CD4-positive, alpha-beta memory T cell (primary cell): ENCODE results near the gene NAP1L4. TPM values are rescaled to one million over a fixed set of nuclear protein-coding genes. Genes with fewer than 3 reads are reported as not detected.

Source experiments
- CTCF ChIA-PET: fragments of 350-600 bp; sonication (Branson Sonifier 250); formaldehyde crosslinking; loops from one replicate; lab custom pipeline; 2021; ENCODE audit warnings: inconsistent platforms; ENCODE audit not compliant: partially characterized antibody; lab: Charles Lee
- POLR2A ChIA-PET: fragments of 350-600 bp; sonication (Branson Sonifier 250); formaldehyde crosslinking; loops from one replicate; lab custom pipeline; 2021; ENCODE audit not compliant: partially characterized antibody; lab: Charles Lee
- DNase-seq, 5 donors: peaks; one replicate each; pipeline versions ENCODE4 v3.0.0 to v3.0.0-alpha.2; 2020 to 2022; ENCODE audit warnings: mixed read lengths in 1 of 5
- H3K27ac ChIP-seq: one replicate; pipeline ENCODE4 v1.7.0; 2013; ENCODE audit warnings: low read depth, low read length
- H3K27me3 ChIP-seq: 2 replicates; pipeline ENCODE4 v1.7.0; 2013; ENCODE audit warnings: mild to moderate bottlenecking, low read length, moderate library complexity; ENCODE audit not compliant: insufficient read depth
- H3K36me3 ChIP-seq: 2 replicates; pipeline ENCODE4 v1.7.0; 2013; ENCODE audit warnings: mild to moderate bottlenecking, low read length, moderate library complexity; ENCODE audit not compliant: insufficient read depth
- H3K4me1 ChIP-seq: 2 replicates; pipeline ENCODE4 v1.7.0; 2013; ENCODE audit warnings: mild to moderate bottlenecking, low read length, moderate library complexity; ENCODE audit not compliant: insufficient read depth
- H3K4me3 ChIP-seq, 2 donors: one replicate each; pipeline ENCODE4 v1.7.0; 2013; ENCODE audit warnings: low read length in 2 of 2, mild to moderate bottlenecking in 1 of 2
- H3K9me3 ChIP-seq, 2 donors: one replicate each; pipeline ENCODE4 v1.7.0; 2013; ENCODE audit warnings: low read length in 2 of 2, control low read depth in 1 of 2; ENCODE audit not compliant: control insufficient read depth in 1 of 2
- H3K27ac Mint-ChIP-seq, 7 donors: one replicate each; pipeline ENCODE4 v1.8.0; 2020 to 2021; ENCODE audit warnings: mixed read lengths in 7 of 7, mild to moderate bottlenecking in 6 of 7, inconsistent platforms in 3 of 7, moderate library complexity in 3 of 7
- H3K27me3 Mint-ChIP-seq, 2 donors: one replicate each; pipeline ENCODE4 v1.8.0; 2020 to 2021; ENCODE audit warnings: mixed read lengths in 2 of 2
- H3K36me3 Mint-ChIP-seq, 2 donors: one replicate each; pipeline ENCODE4 v1.8.0; 2020 to 2021; ENCODE audit warnings: mixed read lengths in 2 of 2, inconsistent platforms in 1 of 2, mild to moderate bottlenecking in 1 of 2
- H3K4me1 Mint-ChIP-seq, 4 donors: one replicate each; pipeline ENCODE4 v1.8.0; 2020 to 2021; ENCODE audit warnings: mixed read lengths in 4 of 4, mild to moderate bottlenecking in 1 of 4
- H3K4me3 Mint-ChIP-seq, 8 donors: one replicate each; pipeline ENCODE4 v1.8.0; 2020 to 2021; ENCODE audit warnings: mixed read lengths in 8 of 8, mild to moderate bottlenecking in 7 of 8, moderate library complexity in 6 of 8, inconsistent platforms in 3 of 8
- H3K9me3 Mint-ChIP-seq, 8 donors: one replicate each; pipeline ENCODE4 v1.8.0; 2020 to 2021; ENCODE audit warnings: mixed read lengths in 8 of 8, mild to moderate bottlenecking in 5 of 8, inconsistent platforms in 3 of 8, moderate library complexity in 1 of 8
- intact Hi-C: fragments of 100-400 bp; cut with micrococcal nuclease; formaldehyde crosslinking; loops from one replicate; pipeline ENCODE4 v1.15.1; 2023
- polyA plus RNA-seq, 2 donors: library from polyadenylated mRNA; unstranded; fragments of 300-500 nt; fragmentation: Illumina TruSeq; gene quantifications; one replicate each; pipeline ENCODE4 v1.2.3, GENCODE V29; 2021
- total RNA-seq, 2 experiments: library from RNA; stranded (reverse); gene quantifications; one replicate each; pipeline ENCODE4 v1.2.3, GENCODE V29; 2021

The NAP1L4 gene
- total and polyA plus RNA-seq, 4 experiments from 2014 or later, result 153 to 303 (median 230) TPM

DNA sequence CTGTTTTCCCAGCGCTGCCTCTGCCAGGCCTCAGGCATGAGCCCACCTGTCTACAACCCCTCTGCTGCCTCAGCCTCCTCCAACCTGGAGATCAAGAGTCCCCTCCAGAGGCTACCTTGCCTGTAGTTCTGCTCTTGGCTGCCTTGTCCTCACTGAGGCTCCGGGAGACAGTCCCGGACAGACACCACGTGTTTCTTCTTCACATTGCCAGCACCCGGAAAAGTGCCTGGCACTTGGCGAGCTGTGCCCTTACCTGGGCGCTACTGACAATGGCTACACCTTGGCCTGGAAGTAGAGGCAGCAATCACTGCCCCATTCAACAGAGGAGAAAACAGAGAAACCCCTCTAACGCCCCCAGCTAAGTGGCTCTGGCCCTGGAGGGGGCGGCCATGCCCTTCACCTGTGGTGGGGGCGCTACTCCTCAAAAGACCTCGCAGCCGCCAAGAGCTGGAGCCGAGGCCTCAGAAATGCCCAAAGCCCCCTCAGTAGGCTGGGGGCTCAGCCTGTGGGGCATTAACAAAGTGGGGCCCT, 3.0 kb upstream of the NAP1L4 start:
- Mint-ChIP-seq H3K27ac (peak overlapping the region in 1 of 7 donors; percentile 8), H3K36me3 (peaks cover under 1 to 17% of the 10 kb centered on the region in 2 donors), H3K9me3 (peaks cover 0 to 2% (median 0%) of the 10 kb centered on the region in 8 donors), H3K27me3 (peaks cover 0 to 2% of the 10 kb centered on the region in 2 donors), H3K4me1 (peaks cover 2 to 30% (median 7%) of the 10 kb centered on the region in 4 donors), H3K4me3 (peak overlapping the region in 1 of 8 donors; percentile 27)
- H3K4me1 ChIP-seq, result peaks cover 10% of the 10 kb centered on the region
- no peaks in the 10 kb centered on the region for H3K9me3 ChIP-seq
- no peaks in the 10 kb centered on the region for H3K27me3 ChIP-seq
- H3K4me3 ChIP-seq, result no peak overlapping the region
- intact Hi-C loops, result no loop called here
- peaks cover under 1% of the 10 kb centered on the region for H3K36me3 ChIP-seq
- ChIA-PET CTCF (no interaction called here), POLR2A (interaction anchor here (1.2 kb wide), 1 partner anchor 19 kb away, joined by 7 read pairs; no protein-coding TSS in a partner anchor)
- DNase-seq, result no peak
- H3K27ac ChIP-seq, result no peak overlapping the region

DNA sequence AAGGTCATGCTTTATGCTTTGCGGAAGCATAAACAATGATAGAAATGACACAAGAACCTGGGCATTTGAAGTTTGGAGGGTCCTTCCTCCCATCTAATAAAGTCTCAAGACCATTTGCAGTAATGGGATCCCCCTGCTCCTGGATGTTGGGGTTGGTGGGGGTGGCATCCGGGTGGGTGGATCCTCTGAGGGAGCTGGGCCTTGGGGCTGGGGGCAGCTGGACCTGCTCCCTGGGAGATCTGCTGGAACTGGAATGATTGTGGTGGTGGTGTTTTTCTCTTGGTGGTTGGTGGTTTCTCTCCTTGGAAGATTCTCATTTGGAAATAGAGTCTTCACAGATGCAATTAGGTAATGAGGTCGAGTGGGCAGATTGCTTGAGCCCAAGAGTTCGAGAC, 2.2 kb upstream of the NAP1L4 start:
- Histone ChIP-seq H3K27me3 (no peaks in the 10 kb centered on the region), H3K4me1 (peaks cover 18% of the 10 kb centered on the region), H3K36me3 (no peaks in the 10 kb centered on the region), H3K4me3 (no peak overlapping the region), H3K9me3 (no peaks in the 10 kb centered on the region), H3K27ac (no peak overlapping the region)
- DNase-seq, result no peak
- peaks cover 0 to 2% of the 10 kb centered on the region in 2 donors for H3K27me3 Mint-ChIP-seq
- H3K27ac Mint-ChIP-seq, result peak overlapping the region in 4 of 7 donors; percentile 8 to 88 (median 51)
- intact Hi-C loops, result loop anchor here (5.0 kb wide), 2 partner anchors 107 to 428 kb away; partner anchors contain the start of gene CDKN1C
- peak overlapping the region in 4 of 8 donors; percentile 3 to 73 (median 42) for H3K4me3 Mint-ChIP-seq
- ChIA-PET POLR2A (no interaction called here), CTCF (no interaction called here)
- H3K36me3 Mint-ChIP-seq, result peaks cover 0 to 17% of the 10 kb centered on the region in 2 donors
- H3K9me3 Mint-ChIP-seq, result peaks cover 0 to 2% (median 0%) of the 10 kb centered on the region in 8 donors
- H3K4me1 Mint-ChIP-seq, result peaks cover 5 to 37% (median 13%) of the 10 kb centered on the region in 4 donors

DNA sequence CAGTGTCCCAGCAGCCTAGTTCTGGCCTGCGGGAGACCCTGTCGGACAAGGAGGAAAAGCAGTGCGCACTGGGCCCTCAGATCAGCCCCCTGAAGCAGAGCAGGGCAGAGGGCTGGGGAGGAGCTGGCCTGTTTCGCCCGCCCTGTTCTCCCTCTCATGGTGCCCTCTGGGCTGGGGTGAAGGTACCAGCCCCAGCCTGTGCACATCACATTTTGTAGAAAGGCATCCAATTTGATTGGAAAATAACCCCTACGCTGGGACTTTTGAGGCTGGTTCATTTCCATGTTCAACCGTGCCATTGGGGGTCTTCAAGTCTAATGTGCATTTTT, 832 bp upstream of the NAP1L4 start:
- DNase-seq, result no peak
- intact Hi-C loops, result loop anchor here (1.0 to 5.0 kb wide), 7 partner anchors 18 to 593 kb away; partner anchors contain the start of genes CARS1, CDKN1C and TSSC4

DNA sequence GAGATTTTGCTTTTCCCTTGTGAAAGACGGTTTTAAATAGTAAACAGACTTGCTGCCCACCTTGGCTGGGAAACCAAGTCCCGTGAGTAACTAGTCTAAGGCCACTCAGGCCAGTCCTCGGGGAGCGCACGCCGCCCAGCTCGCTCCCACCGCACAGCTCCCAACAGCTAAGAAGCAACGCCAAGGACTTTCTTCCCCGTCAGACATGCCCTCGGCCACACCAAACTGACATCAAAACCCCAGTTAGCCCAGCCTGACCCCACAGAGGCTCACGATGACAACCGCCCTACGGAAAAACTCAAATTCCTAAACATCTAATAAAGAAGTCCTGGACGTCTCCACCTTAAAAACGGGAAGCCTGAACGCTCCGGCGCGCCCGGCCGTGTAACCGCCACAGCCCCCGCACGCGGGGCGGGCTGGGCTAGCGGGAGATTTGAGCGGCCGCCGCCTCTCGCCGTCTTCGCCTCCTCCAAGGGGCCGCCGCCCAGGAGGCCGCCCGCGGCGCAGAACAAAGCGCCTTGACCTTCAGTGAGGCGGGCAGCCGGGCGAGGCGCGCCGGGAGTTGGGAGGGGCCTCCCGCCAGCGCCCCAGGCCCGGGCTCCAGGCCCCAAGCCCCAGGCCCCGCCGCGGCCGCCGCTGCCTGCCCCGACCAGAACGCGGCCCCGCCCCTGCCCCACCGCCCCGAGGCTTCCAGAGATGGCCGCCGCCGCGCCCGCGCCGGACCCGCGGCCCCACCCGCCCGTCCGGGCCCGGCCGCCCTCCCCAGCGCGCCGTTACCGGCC, 486 bp downstream of the NAP1L4 start:
- Histone ChIP-seq H3K4me1 (peaks cover 39% of the 10 kb centered on the region), H3K27ac (peak overlapping the region; percentile 84), H3K9me3 (no peaks in the 10 kb centered on the region), H3K36me3 (peaks cover 4% of the 10 kb centered on the region), H3K4me3 (peak overlapping the region; percentile 48 to 90), H3K27me3 (no peaks in the 10 kb centered on the region)
- Mint-ChIP-seq H3K9me3 (peaks cover 0 to 2% (median 0%) of the 10 kb centered on the region in 8 donors), H3K27me3 (peaks cover 0 to 2% of the 10 kb centered on the region in 2 donors), H3K27ac (peak overlapping the region; percentile 97 to 99 (median 99)), H3K4me3 (peak overlapping the region; percentile 96 to 100 (median 98)), H3K4me1 (peaks cover 18 to 64% (median 30%) of the 10 kb centered on the region in 4 donors), H3K36me3 (peaks cover 5 to 32% of the 10 kb centered on the region in 2 donors)
- ChIA-PET POLR2A (interaction anchor here (0.6 to 8.8 kb wide), 13 partner anchors 8 to 104 kb away, joined by 3 to 178 read pairs (median 4); partner anchors contain the start of gene CARS1), CTCF (interaction anchor here (1.6 kb wide), 1 partner anchor 22 kb away, joined by 11 read pairs; no protein-coding TSS in a partner anchor)
- intact Hi-C loops, result loop anchor here (1.0 to 5.0 kb wide), 7 partner anchors 16 to 591 kb away; partner anchors contain the start of genes CARS1, CDKN1C and TSSC4
- DNase-seq, result no peak

More for the DNA sequence above, 832 bp upstream of the NAP1L4 start:
- ChIA-PET CTCF (no interaction called here), POLR2A (interaction anchor here (2.1 to 8.8 kb wide), 2 partner anchors 12 to 21 kb away, joined by 17 to 178 read pairs; no protein-coding TSS in a partner anchor)
- Histone ChIP-seq H3K36me3 (no peaks in the 10 kb centered on the region), H3K27me3 (no peaks in the 10 kb centered on the region), H3K9me3 (no peaks in the 10 kb centered on the region), H3K27ac (peak overlapping the region; percentile 84), H3K4me3 (peak overlapping the region; percentile 62 to 76), H3K4me1 (peaks cover 26% of the 10 kb centered on the region)
- Mint-ChIP-seq H3K27ac (peak overlapping the region in 5 of 7 donors; percentile 81 to 99 (median 86)), H3K4me1 (peaks cover 9 to 51% (median 21%) of the 10 kb centered on the region in 4 donors), H3K9me3 (peaks cover 0 to 2% (median 0%) of the 10 kb centered on the region in 8 donors), H3K27me3 (peaks cover 0 to 2% of the 10 kb centered on the region in 2 donors), H3K36me3 (peaks cover 4 to 29% of the 10 kb centered on the region in 2 donors), H3K4me3 (peak overlapping the region; percentile 96 to 99 (median 98))

DNA sequence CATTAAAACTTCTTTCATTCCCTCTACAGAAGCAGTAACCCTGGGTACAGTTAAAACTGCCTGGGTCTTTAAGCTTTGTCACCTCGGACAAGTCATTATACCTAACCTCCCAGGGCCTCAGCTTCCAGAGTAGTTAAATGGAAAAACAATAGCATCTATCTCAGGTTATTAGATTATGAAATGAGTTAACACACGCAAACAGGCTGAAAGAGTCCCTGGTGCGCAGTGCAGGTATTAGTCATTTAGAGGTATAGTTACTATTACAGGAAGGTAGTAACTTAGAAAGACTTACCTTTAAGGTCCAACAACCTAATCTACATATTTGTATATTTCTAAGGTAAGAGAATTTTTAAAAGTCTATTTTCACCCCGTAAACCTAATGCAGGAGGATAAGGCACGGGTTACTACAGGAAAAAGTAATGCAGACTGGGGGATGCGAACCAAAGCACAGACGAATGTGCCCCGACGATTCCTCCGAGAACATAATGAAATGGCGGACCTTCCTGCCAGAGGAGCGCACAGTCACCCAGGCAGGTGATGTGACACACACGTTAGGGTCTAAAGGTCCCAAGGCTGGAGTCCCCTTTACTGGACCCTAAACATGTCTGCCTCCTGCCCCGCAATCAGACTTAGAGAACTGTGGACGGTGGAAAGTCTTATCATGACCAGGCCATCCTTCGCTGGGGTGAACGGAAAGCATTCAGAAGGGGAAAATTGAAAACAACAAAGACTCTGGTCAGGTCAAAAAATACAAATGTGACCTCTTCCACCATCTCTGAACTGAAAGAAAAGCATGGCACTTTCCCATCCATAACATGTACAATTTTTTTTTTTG, 1.3 kb downstream of the NAP1L4 start:
- ChIA-PET POLR2A (interaction anchor here (0.7 to 8.8 kb wide), 10 partner anchors 9 to 103 kb away, joined by 3 to 178 read pairs (median 5); partner anchors contain the start of gene CARS1), CTCF (interaction anchor here (1.0 to 3.1 kb wide), 6 partner anchors 12 to 98 kb away, joined by 3 to 24 read pairs (median 11); no protein-coding TSS in a partner anchor)
- Mint-ChIP-seq H3K4me3 (peak overlapping the region; percentile 93 to 100 (median 98)), H3K27me3 (peaks cover 0 to 2% of the 10 kb centered on the region in 2 donors), H3K36me3 (peaks cover 5 to 32% of the 10 kb centered on the region in 2 donors), H3K9me3 (peaks cover 0 to 2% (median 0%) of the 10 kb centered on the region in 8 donors), H3K27ac (peak overlapping the region; percentile 97 to 99 (median 97)), H3K4me1 (peaks cover 18 to 64% (median 33%) of the 10 kb centered on the region in 4 donors)
- H3K9me3 ChIP-seq, result no peaks in the 10 kb centered on the region
- intact Hi-C loops, result loop anchor here (5.0 kb wide), 2 partner anchors 104 to 431 kb away; partner anchors contain the start of gene CDKN1C
- peaks cover 4% of the 10 kb centered on the region for H3K36me3 ChIP-seq
- H3K27ac ChIP-seq, result peak overlapping the region; percentile 84
- peak overlapping the region; percentile 48 to 90 for H3K4me3 ChIP-seq
- peaks cover 47% of the 10 kb centered on the region for H3K4me1 ChIP-seq
- H3K27me3 ChIP-seq, result no peaks in the 10 kb centered on the region
- peak; percentile 12 to 53 (median 20) for DNase-seq

DNA sequence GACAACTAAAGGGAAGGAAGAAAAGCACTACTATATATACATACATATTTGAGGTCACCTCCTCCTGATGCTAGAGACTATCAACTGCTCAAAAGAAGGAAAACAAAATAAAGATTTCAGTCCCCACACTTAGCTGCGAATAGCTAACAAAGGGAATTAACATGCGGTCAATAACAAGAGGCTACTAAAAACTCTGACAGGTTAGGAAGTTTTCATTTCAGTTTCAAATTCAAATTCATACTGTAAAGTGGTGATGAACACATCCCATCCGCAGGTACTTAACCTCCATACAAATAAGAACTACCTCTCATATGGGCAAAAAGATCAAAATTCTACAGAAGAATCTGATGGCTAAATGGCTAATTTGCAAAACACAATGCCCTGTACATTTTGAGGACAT, 2.6 kb downstream of the NAP1L4 start:
- POLR2A ChIA-PET, result interaction anchor here (0.6 to 8.8 kb wide), 15 partner anchors 8 to 67 kb away, joined by 3 to 178 read pairs (median 5); partner anchors contain the start of gene CARS1
- intact Hi-C loops, result loop anchor here (5.0 kb wide), 1 partner anchor 42 kb away; no protein-coding TSS in a partner anchor

More for the DNA sequence above, 2.6 kb downstream of the NAP1L4 start:
- Mint-ChIP-seq H3K36me3 (peaks cover 6 to 39% of the 10 kb centered on the region in 2 donors), H3K4me1 (peaks cover 24 to 73% (median 40%) of the 10 kb centered on the region in 4 donors), H3K9me3 (no peaks in the 10 kb centered on the region), H3K27me3 (peaks cover 0 to 2% of the 10 kb centered on the region in 2 donors), H3K4me3 (peak overlapping the region; percentile 93 to 100 (median 98)), H3K27ac (peak overlapping the region; percentile 80 to 99 (median 97))
- peak in 1 of 5 donors; percentile 8 for DNase-seq
- H3K9me3 ChIP-seq, result no peaks in the 10 kb centered on the region
- CTCF ChIA-PET, result interaction anchor here (1.0 to 3.1 kb wide), 6 partner anchors 11 to 97 kb away, joined by 3 to 24 read pairs (median 10); no protein-coding TSS in a partner anchor
- peaks cover 59% of the 10 kb centered on the region for H3K4me1 ChIP-seq
- no peaks in the 10 kb centered on the region for H3K27me3 ChIP-seq
- H3K27ac ChIP-seq, result peak overlapping the region; percentile 84
- H3K36me3 ChIP-seq, result peaks cover 5% of the 10 kb centered on the region
- H3K4me3 ChIP-seq, result peak overlapping the region; percentile 48 to 90
